Ishikawa (cell line): ENCODE measurements around the gene OTX1.

Source experiments
- CREB1 ChIP-seq: IDR thresholded peaks from 2 replicates; pipeline ENCODE4 v1.6.1; 2012; ENCODE audit warnings: low read depth
- EP300 ChIP-seq: IDR thresholded peaks from 2 replicates; pipeline ENCODE4 v1.6.1; 2012; ENCODE audit warnings: borderline replicate concordance
- FOXM1 ChIP-seq: IDR thresholded peaks from 2 replicates; pipeline ENCODE4 v1.6.1; 2012; ENCODE audit warnings: low read depth, borderline replicate concordance
- MAX ChIP-seq: IDR thresholded peaks from 2 replicates; pipeline ENCODE4 v1.6.1; 2012
- REST ChIP-seq: IDR thresholded peaks from 2 replicates; pipeline ENCODE4 v1.6.1; 2012; ENCODE audit warnings: low read depth, mild to moderate bottlenecking
- TAF1 ChIP-seq: IDR thresholded peaks from 2 replicates; pipeline ENCODE4 v1.6.1; 2012; ENCODE audit warnings: low read depth, mild to moderate bottlenecking
- YY1 ChIP-seq: IDR thresholded peaks from 2 replicates; pipeline ENCODE4 v1.6.1; 2012; ENCODE audit warnings: low read depth
- TF ChIP-seq, protein P1 (sequence below): IDR thresholded peaks from 2 replicates; pipeline ENCODE4 v1.6.1; 2012

DNA sequence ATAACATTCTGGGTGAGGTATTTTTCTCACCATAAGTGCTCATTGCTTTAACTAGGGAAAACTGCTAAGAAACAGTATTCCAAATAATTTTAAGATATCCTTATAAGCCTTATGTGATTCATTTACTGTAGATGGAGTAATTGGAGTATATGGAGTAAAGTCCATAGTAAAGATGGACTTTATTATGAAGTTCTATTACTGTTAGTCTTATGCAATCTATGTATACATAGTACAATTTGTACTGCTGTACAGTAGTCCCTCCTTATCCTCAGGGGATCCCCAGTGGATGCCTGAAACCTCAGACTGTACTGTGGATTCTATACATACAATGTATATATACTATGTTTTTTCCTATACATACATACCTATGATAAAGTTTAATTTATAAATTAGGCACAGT lies 41.1 kb upstream of the OTX1 start:
- TF ChIP-seq EP300 (no peak), MAX (no peak), REST (no peak), YY1 (no peak), TAF1 (no peak), CREB1 (no peak), FOXM1 (no peak)
- TF ChIP-seq, protein P1, sequence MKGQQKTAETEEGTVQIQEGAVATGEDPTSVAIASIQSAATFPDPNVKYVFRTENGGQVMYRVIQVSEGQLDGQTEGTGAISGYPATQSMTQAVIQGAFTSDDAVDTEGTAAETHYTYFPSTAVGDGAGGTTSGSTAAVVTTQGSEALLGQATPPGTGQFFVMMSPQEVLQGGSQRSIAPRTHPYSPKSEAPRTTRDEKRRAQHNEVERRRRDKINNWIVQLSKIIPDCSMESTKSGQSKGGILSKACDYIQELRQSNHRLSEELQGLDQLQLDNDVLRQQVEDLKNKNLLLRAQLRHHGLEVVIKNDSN = no peak
